Endodermal cell (in vitro differentiated cells): Measurements from ENCODE around the gene DUOX1. TPM values are rescaled to one million over a fixed set of nuclear protein-coding genes. Genes with fewer than 3 reads are reported as not detected.

Experiments used
- DNase-seq: peaks from one replicate; pipeline ENCODE4 v3.0.0-alpha.2; 2017
- H3K27ac ChIP-seq: 2 replicates; pipeline ENCODE4 v1.5.1; 2013; ENCODE audit warnings: mild to moderate bottlenecking, low read depth, low read length, moderate library complexity
- H3K27me3 ChIP-seq: 2 replicates; pipeline ENCODE4 v1.6.1; 2013; ENCODE audit warnings: mild to moderate bottlenecking, low read length, moderate library complexity; ENCODE audit not compliant: insufficient read depth, control insufficient read depth, poor library complexity, severe bottlenecking
- H3K36me3 ChIP-seq: 2 replicates; pipeline ENCODE4 v1.7.0; 2013; ENCODE audit warnings: mild to moderate bottlenecking, low read length, moderate library complexity; ENCODE audit not compliant: control insufficient read depth, insufficient read depth
- H3K4me1 ChIP-seq: one replicate; pipeline ENCODE4 v1.7.0; 2013; ENCODE audit warnings: low read length; ENCODE audit not compliant: control insufficient read depth, insufficient read depth
- H3K4me3 ChIP-seq: 2 replicates; pipeline ENCODE4 v1.5.1; 2013; ENCODE audit warnings: mild to moderate bottlenecking, low read length, moderate library complexity
- H3K9ac ChIP-seq: 2 replicates; pipeline ENCODE4 v1.6.1; 2013; ENCODE audit warnings: mild to moderate bottlenecking, low read length, moderate library complexity; ENCODE audit not compliant: poor library complexity, severe bottlenecking; ENCODE audit errors: extremely low read depth
- H3K9me3 ChIP-seq: 2 replicates; pipeline ENCODE4 v1.6.1; 2013; ENCODE audit warnings: mild to moderate bottlenecking, low read length, moderate library complexity; ENCODE audit not compliant: control insufficient read depth
- H3K27ac Mint-ChIP-seq: 2 replicates; pipeline ENCODE4 v1.8.0; 2020; ENCODE audit warnings: mixed read lengths
- H3K27me3 Mint-ChIP-seq: 2 replicates; pipeline ENCODE4 v1.8.0; 2021; ENCODE audit warnings: mild to moderate bottlenecking, mixed read lengths; ENCODE audit not compliant: insufficient read depth
- H3K36me3 Mint-ChIP-seq: 2 replicates; pipeline ENCODE4 v1.8.0; 2020; ENCODE audit warnings: low read depth, mixed read lengths
- H3K4me1 Mint-ChIP-seq: 2 replicates; pipeline ENCODE4 v1.8.0; 2020; ENCODE audit warnings: mixed read lengths
- H3K4me3 Mint-ChIP-seq: 2 replicates; pipeline ENCODE4 v1.8.0; 2020; ENCODE audit warnings: mild to moderate bottlenecking, moderate library complexity, mixed read lengths
- H3K9me3 Mint-ChIP-seq: 2 replicates; pipeline ENCODE4 v1.8.0; 2020; ENCODE audit warnings: mild to moderate bottlenecking, mixed read lengths
- CTCF ChIP-seq: fragments of 200-600 bp; sonication (generic); conservative IDR thresholded peaks from 2 replicates; pipeline ENCODE4 v1.5.0; 2021; ENCODE audit warnings: antibody characterized with exemption, mild to moderate bottlenecking
- WGBS, 2 experiments: methylation state at CpG; one replicate each; pipeline versions ENCODE4 v1.1.5 to v1.1.7; 2013; ENCODE audit warnings: missing lambda C conversion rate in 2 of 2, mixed read lengths in 1 of 2; ENCODE audit not compliant: insufficient coverage in 1 of 2, insufficient read length in 1 of 2; 5-methylcytosine and 5-hydroxymethylcytosine counted together
- total RNA-seq, 2 donors: library from RNA; stranded (reverse); fragmentation: NEBNext Ultra II Directional in 1 of 2; extraction: Animal tissue kit (Norgen Biotek cat#: 25700) in 1 of 2; gene quantifications; 2 replicates in 1 of 2; 3 replicates in 1 of 2; pipeline ENCODE4 v1.2.1, GENCODE V29; 2021

DUOX1 gene
- total RNA-seq, 2 donors from 2014 or later: 1.2 to 1.9 TPM

DNA sequence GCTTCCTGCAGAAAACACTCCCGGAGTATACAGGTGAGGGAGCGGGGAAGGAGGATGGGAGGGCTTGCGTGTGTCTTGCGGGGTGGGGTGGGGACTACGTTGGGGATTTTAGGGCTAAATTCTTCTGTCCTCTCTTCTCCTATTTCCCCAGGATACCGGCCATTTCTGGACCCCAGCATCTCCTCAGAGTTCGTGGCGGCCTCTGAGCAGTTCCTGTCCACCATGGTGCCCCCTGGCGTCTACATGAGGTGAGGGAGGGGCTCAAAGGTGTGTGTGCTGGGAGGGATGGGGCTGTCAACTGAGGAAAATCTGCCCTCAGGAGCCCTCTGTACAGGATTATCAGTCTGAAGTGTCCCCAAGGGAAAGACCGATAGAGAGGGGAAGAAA is 6.6 kb downstream of the DUOX1 start:
- Histone ChIP-seq H3K4me3 (no peak overlapping the region), H3K9me3 (no peaks in the 10 kb centered on the region), H3K4me1 (no peaks in the 10 kb centered on the region), H3K27me3 (peaks cover 69% of the 10 kb centered on the region), H3K36me3 (no peaks in the 10 kb centered on the region), H3K27ac (no peak overlapping the region), H3K9ac (no peak overlapping the region)
- WGBS, 2 experiments: 54% methylated on average over 9 of the region's 10 CpGs; no CpG with 5 or more reads in 1 of the 2 experiments
- peak; percentile 73 for TF ChIP-seq CTCF
- DNase-seq: peak; percentile 81
- Mint-ChIP-seq H3K9me3 (no peaks in the 10 kb centered on the region), H3K27me3 (peaks cover 65% of the 10 kb centered on the region), H3K27ac (no peak overlapping the region), H3K4me1 (peaks cover 3% of the 10 kb centered on the region), H3K4me3 (peak overlapping the region; percentile 10), H3K36me3 (no peaks in the 10 kb centered on the region)

DNA sequence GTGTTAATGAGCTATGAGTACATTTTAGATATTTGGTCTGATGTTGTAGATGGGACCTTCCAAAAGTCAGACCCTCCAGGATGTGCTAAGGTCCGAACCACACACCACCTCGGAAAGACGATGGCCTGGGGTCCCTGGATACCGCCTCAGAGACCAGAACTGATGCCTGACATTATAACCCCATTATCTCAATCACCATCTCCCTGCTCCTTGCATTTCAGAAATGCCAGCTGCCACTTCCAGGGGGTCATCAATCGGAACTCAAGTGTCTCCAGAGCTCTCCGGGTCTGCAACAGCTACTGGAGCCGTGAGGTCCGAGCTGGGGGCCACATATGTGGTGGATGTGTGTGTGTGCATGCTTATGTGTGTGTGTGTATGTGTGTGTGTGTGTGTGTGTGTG is 7.9 kb downstream of the DUOX1 start:
- Histone ChIP-seq H3K4me3 (no peak overlapping the region), H3K9ac (no peak overlapping the region), H3K4me1 (no peaks in the 10 kb centered on the region), H3K27me3 (peaks cover 56% of the 10 kb centered on the region), H3K36me3 (no peaks in the 10 kb centered on the region), H3K9me3 (no peaks in the 10 kb centered on the region), H3K27ac (no peak overlapping the region)
- 88 to 92% methylated on average over 4 to 8 of the region's 8 CpGs for WGBS, 2 experiments
- Mint-ChIP-seq H3K4me1 (peaks cover 3% of the 10 kb centered on the region), H3K9me3 (no peaks in the 10 kb centered on the region), H3K4me3 (no peak overlapping the region), H3K27me3 (peaks cover 53% of the 10 kb centered on the region), H3K36me3 (no peaks in the 10 kb centered on the region), H3K27ac (no peak overlapping the region)
- TF ChIP-seq CTCF: no peak
- no peak for DNase-seq

DNA sequence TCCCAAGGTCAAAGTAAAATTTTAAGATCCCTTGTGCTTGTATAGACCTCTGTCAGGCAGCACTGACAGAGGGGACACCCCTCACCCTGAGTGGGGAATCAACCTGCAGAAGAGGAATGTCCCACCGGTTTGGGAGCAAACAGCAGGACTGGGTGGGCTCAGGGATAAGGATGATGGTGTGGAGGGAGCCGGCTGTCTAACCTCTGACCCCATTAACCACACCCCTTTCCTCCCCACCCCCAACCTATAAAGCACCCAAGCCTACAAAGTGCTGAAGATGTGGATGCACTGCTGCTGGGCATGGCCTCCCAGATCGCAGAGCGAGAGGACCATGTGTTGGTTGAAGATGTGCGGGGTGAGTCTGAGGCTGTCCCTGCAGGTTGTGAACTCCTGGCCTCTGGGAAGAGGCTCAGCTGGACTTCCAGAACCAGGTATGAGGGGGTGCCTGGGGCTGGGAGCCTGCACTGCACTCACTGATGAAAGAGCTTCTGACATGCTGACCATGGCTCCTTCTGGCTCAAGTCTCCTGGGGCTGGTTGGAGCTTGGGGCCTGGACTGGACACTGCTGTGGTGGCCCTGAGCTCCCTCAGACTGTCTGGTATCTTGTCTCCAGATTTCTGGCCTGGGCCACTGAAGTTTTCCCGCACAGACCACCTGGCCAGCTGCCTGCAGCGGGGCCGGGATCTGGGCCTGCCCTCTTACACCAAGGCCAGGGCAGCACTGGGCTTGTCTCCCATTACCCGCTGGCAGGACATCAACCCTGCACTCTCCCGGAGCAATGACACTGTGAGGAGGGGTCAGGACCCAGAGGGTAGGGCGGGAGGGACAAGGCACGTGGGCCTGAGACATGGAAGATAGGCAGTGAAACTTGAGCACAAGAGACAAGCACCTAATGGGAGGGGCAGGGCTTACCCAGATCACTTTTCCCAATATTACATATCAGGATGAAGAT is 9.3 kb downstream of the DUOX1 start:
- no peak for TF ChIP-seq CTCF
- H3K9me3 ChIP-seq: no peaks in the 10 kb centered on the region

More for the DNA sequence above, 9.3 kb downstream of the DUOX1 start:
- 91 to 100% methylated on average over 3 to 11 of the region's 12 CpGs for WGBS, 2 experiments
- no peak overlapping the region for H3K4me3 ChIP-seq
- Mint-ChIP-seq H3K4me3 (no peak overlapping the region), H3K27ac (no peak overlapping the region), H3K36me3 (no peaks in the 10 kb centered on the region), H3K27me3 (peaks cover 43% of the 10 kb centered on the region), H3K9me3 (no peaks in the 10 kb centered on the region), H3K4me1 (peaks cover 3% of the 10 kb centered on the region)
- H3K27ac ChIP-seq: no peak overlapping the region
- no peak overlapping the region for H3K9ac ChIP-seq
- H3K36me3 ChIP-seq: no peaks in the 10 kb centered on the region
- H3K27me3 ChIP-seq: peaks cover 42% of the 10 kb centered on the region
- no peaks in the 10 kb centered on the region for H3K4me1 ChIP-seq
- no peak for DNase-seq
